GM23338 (cell line): ENCODE measurements around the gene EPG5. TPM values are rescaled to one million over a fixed set of nuclear protein-coding genes. Genes with fewer than 3 reads are reported as not detected.

ENCODE experiments used
- CREB1 ChIP-seq: fragments of 250-450 bp; sonication (Bioruptor Pico); IDR thresholded peaks from 2 replicates; pipeline ENCODE4 v1.5.0; 2020; ENCODE audit warnings: low read depth, mild to moderate bottlenecking, moderate library complexity
- ETS1 ChIP-seq: IDR thresholded peaks from 2 replicates; pipeline ENCODE4 v1.6.1; 2016; ENCODE audit warnings: antibody characterized with exemption
- EZH2 ChIP-seq: fragments of 200-600 bp; sonication (generic); IDR thresholded peaks from one replicate; pipeline ENCODE4 v1.8.0; 2017; ENCODE audit warnings: antibody characterized with exemption, mild to moderate bottlenecking, low read depth; ENCODE audit not compliant: unreplicated experiment
- EZH2phosphoT487 ChIP-seq: fragments of 200-600 bp; sonication (generic); IDR thresholded peaks from one replicate; pipeline ENCODE4 v1.8.1; 2018; ENCODE audit warnings: antibody characterized with exemption; ENCODE audit not compliant: unreplicated experiment
- NANOG ChIP-seq: IDR thresholded peaks from 2 replicates; pipeline ENCODE4 v1.6.1; 2016; ENCODE audit warnings: antibody characterized with exemption, borderline replicate concordance
- POLR2AphosphoS5 ChIP-seq: IDR thresholded peaks from 2 replicates; pipeline ENCODE4 v1.6.1; 2016; ENCODE audit warnings: antibody characterized with exemption, low read depth
- REST ChIP-seq: IDR thresholded peaks from one replicate; pipeline ENCODE4 v1.6.1; 2018; ENCODE audit warnings: antibody characterized with exemption; ENCODE audit not compliant: unreplicated experiment
- STAT1 ChIP-seq: IDR thresholded peaks from one replicate; pipeline ENCODE4 v1.6.1; 2016; ENCODE audit warnings: antibody characterized with exemption; ENCODE audit not compliant: unreplicated experiment
- ZNF114 ChIP-seq: fragments of 250-450 bp; sonication (Bioruptor Pico); IDR thresholded peaks from 2 replicates; pipeline ENCODE4 v1.5.0; 2020; ENCODE audit warnings: mild to moderate bottlenecking, moderate library complexity
- ZNF331 ChIP-seq: fragments of 250-450 bp; sonication (Bioruptor Pico); IDR thresholded peaks from 2 replicates; pipeline ENCODE4 v1.5.0; 2020; ENCODE audit warnings: low read depth, mild to moderate bottlenecking, moderate library complexity
- ZNF462 ChIP-seq: fragments of 250-450 bp; sonication (Bioruptor Pico); IDR thresholded peaks from 2 replicates; pipeline ENCODE4 v1.5.0; 2020; ENCODE audit warnings: mild to moderate bottlenecking, moderate library complexity
- polyA plus RNA-seq: library from polyadenylated mRNA; unstranded; fragments of >200 nt; fragmentation: Nextera tagmentation; extraction: Ambion mirVana; gene quantifications from 2 replicates; pipeline ENCODE4 v1.2.1, GENCODE V29; 2016
- total RNA-seq: library from RNA; depleted of rRNA; stranded (reverse); fragments of >200 nt; shearing (Covaris generic); gene quantifications from 2 replicates; pipeline ENCODE4 v1.2.3, GENCODE V29; 2014

EPG5 gene
- total and polyA plus RNA-seq, 2 experiments from 2014 or later: 4.1 to 29.2 TPM

- TF ChIP-seq ZNF462 (CRISPR knock-in tag) (no peak), ZNF114 (CRISPR knock-in tag) (no peak), POLR2AphosphoS5 (no peak), ETS1 (no peak), STAT1 (no peak), REST (no peak), ZNF331 (CRISPR knock-in tag) (no peak), EZH2 (no peak), EZH2phosphoT487 (no peak), NANOG (no peak), CREB1 (CRISPR knock-in tag) (no peak)
Measured at GRCh38 chr18:45920367-45920766, 46.8 kb downstream of the EPG5 start (continued).
